H1 (cell line): Measurements from ENCODE around the gene ARID5B. TPM values are rescaled to one million over a fixed set of nuclear protein-coding genes. Genes with fewer than 3 reads are reported as not detected.

Source experiments
- CTBP2 ChIP-seq: IDR thresholded peaks from 2 replicates; pipeline ENCODE4 v1.7.0; 2011; ENCODE audit warnings: borderline replicate concordance, mild to moderate bottlenecking, moderate library complexity, mixed read lengths, low read length; ENCODE audit not compliant: insufficient read depth, insufficient read length
- CTCF ChIP-seq, 3 experiments: IDR thresholded peaks; 1 replicate in 2 of 3; 2 replicates in 1 of 3; pipeline versions ENCODE4 v1.5.1 to v1.6.1; 2011; ENCODE audit warnings: low read length in 3 of 3, mild to moderate bottlenecking in 3 of 3, inconsistent platforms in 2 of 3, low read depth in 1 of 3, moderate library complexity in 1 of 3; ENCODE audit not compliant: insufficient read depth in 1 of 3; ENCODE audit errors: control extremely low read depth in 1 of 3
- HDAC2 ChIP-seq, 2 experiments: fragments of 300-600 bp in 1 of 2; sonication (generic) in 1 of 2; IDR thresholded peaks; 2 replicates each; pipeline ENCODE4 v1.6.1; 2011 to 2012; ENCODE audit warnings: low read depth in 2 of 2, low read length in 2 of 2, mild to moderate bottlenecking in 2 of 2, moderate library complexity in 2 of 2, borderline replicate concordance in 1 of 2, inconsistent platforms in 1 of 2
- polyA plus RNA-seq, 7 experiments: library from polyadenylated mRNA; depleted of rRNA in 3 of 7; stranded (reverse) in 5 of 7; unstranded in 2 of 7; fragments of >200 nt in 5 of 7; fragments of 200-250 nt in 2 of 7; gene quantifications; 1 replicate in 5 of 7; 2 replicates in 1 of 7; 4 replicates in 1 of 7; pipeline versions ENCODE4 v1.2.1 to v1.2.3, GENCODE V29; 2011 to 2013; ENCODE audit warnings: missing spikeins in 2 of 7, mixed read lengths in 2 of 7
- total RNA-seq: library from RNA; stranded (reverse); fragmentation: NEBNext Ultra II Directional; extraction: Animal tissue kit (Norgen Biotek cat#: 25700); gene quantifications from 2 replicates; pipeline ENCODE4 v1.2.1, GENCODE V29; 2021

The ARID5B gene
- total and polyA plus RNA-seq, 2 of the 8 experiments (the other 6 are each of a cell fraction or from before 2014, with no cell fraction given) = 0.21 to 1.1 TPM

GRCh38 chr10:62127975-62128374, 226.5 kb downstream of the ARID5B start (continued):
- TF ChIP-seq CTBP2 (no peak), CTCF (IDR thresholded peaks at IDR 0.05; ENCODE audit: control extremely low read depth in 1 of 3, insufficient read depth in 1 of 3, low read depth in 1 of 3, low read length in 3 of 3) (no peak), HDAC2 (IDR thresholded peaks at IDR 0.05; ENCODE audit: borderline replicate concordance in 1 of 2, low read depth in 2 of 2, low read length in 2 of 2) (no peak)
